Measurements from ENCODE around the gene ACAP2. TPM values are rescaled to one million over a fixed set of nuclear protein-coding genes. Genes with fewer than 3 reads are reported as not detected.
"Not testable (repeated sequence)": the region's sequence is repeated elsewhere in the genome, so short reads cannot be mapped to it uniquely, and the experiment has no call there.

ACAP2 gene
- total RNA-seq, 4 donors from 2014 or later = 38.3 to 66.0 (median 49.2) TPM

- Histone ChIP-seq H3K36me3 (peaks cover 0 to 8% of the 10 kb centered on the region in 2 donors), H3K4me1 (peaks cover 0 to 16% (median 6%) of the 10 kb centered on the region in 3 donors), H3K27ac (peak overlapping the region in 1 of 4 donors; percentile 14), H3K9me3 (no peaks in the 10 kb centered on the region), H3K27me3 (no peaks in the 10 kb centered on the region), H3K4me3 (no peak overlapping the region)
- TF ChIP-seq POLR2A (IDR thresholded peaks at IDR 0.05) (no peak), CTCF (IDR thresholded peaks at IDR 0.05) (no peak)
- 80 to 81% methylated on average over 8 to 15 of the region's 16 CpGs for WGBS, 2 donors (ENCODE audit: low coverage in 1 of 2)
- no peak for ATAC-seq
Observed at GRCh38 chr3:195356151-195357086, 86.4 kb downstream of the ACAP2 start.

DNA sequence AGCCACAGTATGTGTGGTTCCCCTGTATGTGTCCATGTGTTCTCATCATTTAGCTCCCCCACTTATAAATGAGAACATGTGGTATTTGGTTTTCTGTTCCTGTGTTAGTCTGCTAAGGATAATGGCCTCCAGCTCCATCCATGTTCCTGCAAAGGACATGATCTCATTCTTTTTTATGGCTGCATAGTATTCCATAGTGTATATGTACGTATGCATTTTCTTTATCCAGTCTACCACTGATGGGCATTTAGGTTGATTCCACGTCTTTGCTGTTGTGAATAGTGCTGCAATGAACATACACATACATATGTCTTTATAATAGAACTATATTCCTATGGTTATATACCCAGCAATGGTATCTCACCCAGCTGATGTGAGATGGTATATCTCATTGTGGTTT lies 88.8 kb downstream of the ACAP2 start:
- 50 to 68% methylated on average over 2 of the region's 2 CpGs for WGBS, 2 donors (ENCODE audit: low coverage in 1 of 2)
- H3K4me3 ChIP-seq = not testable (repeated sequence)

GRCh38 chr3:195352895-195353488 lies 89.8 kb downstream of the ACAP2 start:
- TF ChIP-seq POLR2A (IDR thresholded peaks at IDR 0.05) (no peak), CTCF (IDR thresholded peaks at IDR 0.05) (no peak), EP300 (IDR thresholded peaks at IDR 0.05) (no peak), POLR2AphosphoS5 (IDR thresholded peaks at IDR 0.05) (no peak)
- no peaks in the 10 kb centered on the region for H3K9me3 ChIP-seq
- WGBS, 2 donors (ENCODE audit: low coverage in 1 of 2) = 83 to 87% methylated on average over 3 of the region's 4 CpGs
- H3K4me3 ChIP-seq = no peak overlapping the region
- H3K36me3 ChIP-seq = peaks cover 0 to 15% of the 10 kb centered on the region in 2 donors
- H3K27ac ChIP-seq = no peak overlapping the region
- peaks cover 0 to 16% (median 6%) of the 10 kb centered on the region in 3 donors for H3K4me1 ChIP-seq
- H3K27me3 ChIP-seq = no peaks in the 10 kb centered on the region
- no peak for ATAC-seq

More for the DNA sequence above, 88.8 kb downstream of the ACAP2 start:
- Histone ChIP-seq H3K4me1 (peaks cover 0 to 16% (median 6%) of the 10 kb centered on the region in 3 donors), H3K36me3 (peaks cover 0 to 14% of the 10 kb centered on the region in 2 donors)
- H3K9me3 ChIP-seq, H3K27ac ChIP-seq, H3K27me3 ChIP-seq, ATAC-seq: not testable (repeated sequence)

DNA sequence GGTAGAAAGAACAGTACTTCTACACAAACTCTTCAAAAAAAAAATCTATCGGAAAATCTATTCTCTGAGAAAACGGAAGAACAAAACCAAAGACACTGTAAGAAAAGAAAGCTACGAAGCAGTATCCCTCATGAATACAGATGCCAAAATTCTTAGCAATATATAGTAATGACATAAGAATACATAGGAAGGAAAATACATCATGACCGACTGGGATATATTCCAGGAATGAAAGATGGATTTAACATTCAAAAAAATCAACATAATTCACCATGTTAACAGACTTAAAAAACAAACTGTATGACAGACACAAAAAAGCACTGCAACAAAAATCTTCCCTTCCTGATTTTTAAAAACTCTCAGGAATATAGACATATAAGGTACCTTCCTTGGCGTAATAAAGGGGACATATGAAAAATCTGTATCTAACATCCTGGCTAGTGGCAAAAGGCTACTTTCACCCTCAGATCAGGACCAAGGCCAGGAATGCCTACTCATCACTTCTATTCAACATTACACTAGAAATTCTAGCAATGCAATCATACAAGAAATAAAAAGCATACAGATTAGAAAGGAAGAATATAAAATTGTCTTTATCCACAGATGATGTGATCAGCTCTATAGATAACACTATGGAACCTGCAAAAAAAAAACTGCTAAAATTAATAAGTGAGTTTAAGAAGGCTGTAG lies 94.2 kb downstream of the ACAP2 start:
- Histone ChIP-seq H3K4me1 (no peaks in the 10 kb centered on the region), H3K9me3 (no peaks in the 10 kb centered on the region), H3K36me3 (peaks cover 0 to 16% of the 10 kb centered on the region in 2 donors), H3K27ac (no peak overlapping the region), H3K27me3 (no peaks in the 10 kb centered on the region), H3K4me3 (no peak overlapping the region)
- ATAC-seq = no peak
- WGBS, 2 donors (ENCODE audit: low coverage in 1 of 2) = 68 to 75% methylated on average over 5 of the region's 5 CpGs
- no peak for TF ChIP-seq CTCF (IDR thresholded peaks at IDR 0.05)
- no peak for TF ChIP-seq POLR2A (IDR thresholded peaks at IDR 0.05)
- no peak for TF ChIP-seq POLR2AphosphoS5 (IDR thresholded peaks at IDR 0.05)
- TF ChIP-seq EP300 (IDR thresholded peaks at IDR 0.05) = no peak

GRCh38 chr3:195337747-195338146 lies 105.1 kb downstream of the ACAP2 start:
- no peaks in the 10 kb centered on the region for H3K4me1 ChIP-seq
- no peaks in the 10 kb centered on the region for H3K27me3 ChIP-seq
- WGBS, 2 donors (ENCODE audit: low coverage in 1 of 2) = 70 to 97% methylated on average over 6 to 8 of the region's 8 CpGs
- no peak overlapping the region for H3K27ac ChIP-seq
- H3K4me3 ChIP-seq = no peak overlapping the region
- TF ChIP-seq EP300 (IDR thresholded peaks at IDR 0.05) = no peak
- TF ChIP-seq POLR2AphosphoS5 (IDR thresholded peaks at IDR 0.05) = no peak
- no peak for TF ChIP-seq POLR2A (IDR thresholded peaks at IDR 0.05)
- no peak for TF ChIP-seq CTCF (IDR thresholded peaks at IDR 0.05)
- peaks cover 0 to 37% of the 10 kb centered on the region in 2 donors for H3K36me3 ChIP-seq
- no peaks in the 10 kb centered on the region for H3K9me3 ChIP-seq
- ATAC-seq = no peak

Measured in gastroesophageal sphincter (tissue), 4 donors.